HG03025 (cell line): ENCODE results near the gene TMTC2.
"Not testable (repeated sequence)": the region's sequence is repeated elsewhere in the genome, so short reads cannot be mapped to it uniquely, and the experiment has no call there.

ENCODE experiments used
- ATAC-seq: cut with Tn5 transposase; IDR thresholded peaks from one replicate; pipeline ENCODE4 v1.9.1; 2021; ENCODE audit warnings: mild to moderate bottlenecking, moderate library complexity; ENCODE audit not compliant: unreplicated experiment, low FRiP score

Gene TMTC2

DNA sequence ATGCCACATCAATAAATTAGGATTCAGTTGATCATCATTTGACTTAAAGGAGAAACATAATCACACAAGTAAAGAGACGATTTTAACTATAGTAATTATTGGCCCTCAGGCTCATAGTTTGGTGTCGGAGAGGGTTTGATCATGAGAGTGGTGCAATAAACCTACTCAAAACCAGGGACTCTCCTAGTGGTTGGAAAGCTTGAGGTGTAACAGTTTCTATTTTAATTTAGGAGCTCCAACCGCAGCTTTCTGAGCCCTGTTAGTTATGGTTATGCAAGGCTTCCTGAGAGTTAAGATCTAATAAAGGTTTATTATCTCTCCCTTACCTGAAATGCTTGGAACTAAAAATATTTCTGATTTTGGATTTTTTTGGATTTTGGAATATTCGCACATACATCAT lies 36.4 kb downstream of the TMTC2 start:
- no peak for ATAC-seq

GRCh38 chr12:82723891-82724290 lies 37.2 kb downstream of the TMTC2 start:
- ATAC-seq: no peak

DNA sequence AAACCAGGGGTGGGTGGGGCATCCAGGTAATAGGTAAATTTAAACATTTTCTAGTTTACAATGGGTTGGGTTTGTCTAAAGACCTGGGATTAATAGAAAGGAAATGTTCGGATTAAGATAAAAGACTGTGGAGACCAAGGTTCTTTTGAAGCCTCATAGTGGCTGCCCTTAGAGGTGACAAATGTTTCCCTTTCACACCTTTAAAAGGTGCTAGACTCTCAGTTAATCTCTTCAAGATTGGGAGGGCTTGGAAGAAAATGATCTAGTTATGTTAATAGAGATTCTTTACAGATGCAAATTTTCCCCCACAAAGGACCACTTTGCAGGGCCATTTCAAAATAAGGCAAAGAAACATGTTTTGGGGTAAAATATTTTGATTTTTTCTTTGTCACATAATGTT lies 39.0 kb downstream of the TMTC2 start:
- ATAC-seq: no peak

DNA sequence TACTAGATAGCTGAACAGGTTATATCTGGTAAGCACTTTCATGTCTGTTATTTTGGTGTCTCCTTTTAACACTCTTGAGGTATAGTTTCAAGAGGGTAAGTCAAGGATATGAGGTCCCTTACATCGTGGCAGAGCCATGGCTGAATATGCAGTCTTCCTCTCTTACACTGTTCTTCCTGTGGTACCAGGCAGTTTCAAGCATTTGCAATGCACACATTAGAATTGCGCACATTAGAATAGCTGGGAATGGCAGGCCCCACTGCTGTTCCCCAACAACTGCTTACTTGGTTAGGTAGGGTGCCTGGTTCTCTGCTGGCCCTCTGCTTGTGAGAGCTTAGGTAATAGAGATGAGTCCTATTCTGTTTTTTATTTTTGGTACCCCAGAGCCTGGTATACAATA lies 41.2 kb downstream of the TMTC2 start:
- ATAC-seq: no peak

GRCh38 chr12:82728710-82729109 lies 42.0 kb downstream of the TMTC2 start:
- no peak for ATAC-seq

DNA sequence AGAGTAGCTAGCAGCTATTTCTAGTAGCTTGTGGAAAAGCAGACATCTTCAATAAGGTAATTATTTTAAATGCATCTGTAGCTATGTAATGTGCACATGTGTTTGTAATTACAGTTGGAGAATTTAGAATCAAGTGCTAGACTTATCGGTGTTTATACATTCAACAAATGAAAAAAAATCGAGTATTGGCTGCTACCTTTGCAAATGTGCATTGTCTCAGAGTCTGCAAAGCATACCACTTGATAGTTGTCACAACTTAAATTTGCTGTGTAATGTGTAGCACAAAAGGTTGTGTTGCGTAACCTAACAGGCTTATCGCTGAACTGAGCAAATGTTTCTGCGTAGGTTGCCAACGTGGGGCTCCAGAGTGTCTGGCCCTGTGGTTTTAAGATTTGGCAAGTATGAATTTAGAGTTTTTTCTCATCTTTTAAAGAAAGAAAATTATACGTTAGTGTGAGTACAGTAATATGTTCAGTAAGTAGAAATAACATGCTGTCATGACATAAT lies 44.3 kb downstream of the TMTC2 start:
- ATAC-seq: no peak

DNA sequence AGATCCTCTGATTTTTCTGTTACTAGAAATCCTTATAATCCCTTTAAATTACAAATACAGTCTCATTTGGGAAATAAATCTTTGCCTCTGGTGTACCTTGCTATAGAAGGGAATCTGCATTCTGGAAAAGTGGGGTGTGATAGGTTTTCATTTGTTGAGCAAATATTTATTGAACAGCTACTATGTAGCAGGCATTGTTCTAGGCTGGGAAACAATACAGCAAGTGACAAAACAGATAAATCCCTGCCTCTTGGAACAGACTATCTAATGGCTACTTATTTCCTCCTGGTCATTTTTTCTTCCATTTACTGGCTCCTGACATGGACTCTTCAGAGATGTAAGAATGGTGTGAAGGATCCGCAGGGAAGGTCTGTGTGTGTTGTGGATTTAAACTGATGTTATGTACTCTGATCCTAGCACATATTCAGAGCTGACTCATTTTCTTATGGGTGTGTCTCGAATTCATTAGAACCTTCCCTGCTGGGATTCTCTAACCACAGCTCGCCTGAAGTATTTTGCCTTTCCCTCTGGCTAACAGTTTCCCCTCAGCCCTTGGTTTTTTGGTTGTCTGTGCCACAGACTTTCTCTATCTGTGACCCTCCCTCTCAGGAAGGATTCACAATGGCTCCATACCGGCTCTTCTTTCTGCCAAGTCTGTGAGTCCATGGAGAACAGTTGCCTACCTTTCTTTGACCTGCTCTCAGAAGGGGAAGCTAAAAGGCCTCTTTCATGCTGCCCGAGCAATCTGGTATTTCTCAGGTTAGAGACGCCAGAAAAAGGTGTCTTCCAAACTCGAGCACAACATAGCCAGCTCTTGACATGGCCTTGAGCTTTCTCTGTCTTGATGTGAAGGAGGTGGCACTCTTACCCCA lies 53.7 kb downstream of the TMTC2 start:
- no peak for ATAC-seq

GRCh38 chr12:82745063-82745674 lies 58.5 kb downstream of the TMTC2 start:
- no peak for ATAC-seq

- ATAC-seq: no peak
Observed at GRCh38 chr12:82745807-82746206, 59.1 kb downstream of the TMTC2 start.

GRCh38 chr12:82746668-82747067 lies 60.0 kb downstream of the TMTC2 start:
- no peak for ATAC-seq

- no peak for ATAC-seq
Observed at GRCh38 chr12:82749015-82749414, 62.3 kb downstream of the TMTC2 start.

GRCh38 chr12:82754856-82755255 lies 68.2 kb downstream of the TMTC2 start:
- ATAC-seq: no peak

DNA sequence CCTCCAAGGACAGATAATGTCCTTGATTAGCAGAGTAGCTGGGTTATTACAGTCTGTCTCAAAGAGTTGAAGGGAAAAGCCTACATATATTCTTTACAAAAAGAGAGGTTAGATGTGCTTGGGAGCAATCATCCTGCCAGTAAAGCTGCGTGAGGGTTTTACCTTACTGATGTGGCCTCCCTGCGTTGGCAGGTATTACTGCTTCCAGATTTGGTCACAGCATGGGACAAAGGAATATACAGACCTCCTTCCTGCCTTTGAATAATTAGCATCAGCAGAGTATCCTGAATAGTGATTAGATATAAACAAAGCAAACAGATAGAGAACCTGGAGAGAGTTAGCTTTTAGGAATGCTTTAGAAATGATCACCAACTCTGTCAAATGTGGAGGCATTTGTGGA lies 69.6 kb downstream of the TMTC2 start:
- ATAC-seq: no peak

GRCh38 chr12:82757059-82757458 lies 70.4 kb downstream of the TMTC2 start:
- no peak for ATAC-seq

GRCh38 chr12:82757656-82758055 lies 71.0 kb downstream of the TMTC2 start:
- no peak for ATAC-seq

DNA sequence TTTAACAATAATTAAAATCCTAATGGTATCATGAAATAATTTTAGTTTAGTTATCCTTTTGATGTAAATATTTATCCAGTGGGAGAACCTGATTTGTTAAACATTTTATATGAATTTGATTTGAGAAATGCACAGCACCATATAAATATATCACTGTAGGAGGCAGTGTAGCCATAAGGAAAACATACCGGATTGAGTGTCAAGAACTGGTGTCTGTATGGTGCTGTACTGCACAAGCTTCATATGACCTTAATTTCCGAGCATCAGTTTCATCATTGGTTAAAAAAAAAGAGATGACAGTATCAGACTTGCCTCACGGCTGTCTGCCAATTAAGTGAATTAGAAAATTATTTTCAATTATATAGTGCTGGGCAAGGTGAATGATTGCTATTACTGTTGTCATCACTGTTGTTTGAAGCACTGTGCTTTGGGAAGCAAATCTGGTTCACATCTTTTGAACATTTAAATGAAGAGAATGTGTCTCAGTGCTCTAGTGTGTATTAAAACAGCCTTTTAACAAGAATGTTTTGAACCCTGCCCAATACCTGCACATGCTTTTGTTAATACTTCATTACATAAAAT lies 72.1 kb downstream of the TMTC2 start:
- no peak for ATAC-seq

DNA sequence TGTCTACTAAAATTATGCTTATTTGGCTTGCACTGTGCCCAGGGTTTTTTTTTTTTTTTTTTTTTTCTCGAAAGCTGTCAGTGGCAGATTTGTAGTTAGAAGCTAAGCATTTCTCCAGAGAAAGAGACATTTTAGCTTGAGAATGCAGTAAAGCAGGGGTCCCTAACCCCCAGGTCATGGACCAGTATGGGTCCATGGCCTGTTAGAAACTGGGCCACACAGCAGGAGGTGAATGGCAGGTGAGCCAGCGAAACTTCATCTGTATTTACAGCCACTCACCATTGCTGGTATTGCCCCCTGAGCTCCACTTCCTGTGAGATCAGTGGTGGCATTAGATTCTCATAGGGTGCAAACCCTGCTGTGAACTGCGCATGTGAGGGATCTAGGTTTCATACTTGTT lies 73.7 kb downstream of the TMTC2 start:
- ATAC-seq: no peak

GRCh38 chr12:82765206-82765605 lies 78.5 kb downstream of the TMTC2 start:
- not testable (repeated sequence) for ATAC-seq

GRCh38 chr12:82765971-82766705 lies 79.4 kb downstream of the TMTC2 start:
- ATAC-seq: no peak

DNA sequence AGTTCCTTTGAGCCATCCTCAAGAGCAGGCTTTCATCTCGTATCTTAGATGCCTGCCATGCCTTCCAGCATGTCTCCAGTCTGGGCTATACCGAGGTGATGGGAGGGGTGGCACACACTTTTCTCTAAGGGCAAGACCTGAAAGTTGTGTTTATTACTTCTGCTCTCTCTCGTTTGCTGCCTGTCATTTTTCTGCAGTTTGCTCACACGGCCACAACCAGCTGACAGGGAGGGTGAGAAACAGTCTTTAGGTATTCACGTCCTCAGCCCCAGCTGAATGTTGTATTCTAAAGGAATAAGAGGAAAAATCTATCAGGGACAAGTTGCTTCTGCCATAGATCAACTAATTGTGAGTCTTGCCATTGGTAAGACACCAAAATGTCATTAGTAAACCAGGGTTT lies 88.0 kb downstream of the TMTC2 start:
- ATAC-seq: no peak

- no peak for ATAC-seq
Observed at GRCh38 chr12:82780517-82780916, 93.8 kb downstream of the TMTC2 start.
